IPS DF 6.9 (cell line): ENCODE measurements around the gene ASAP3.

Source experiments
- DNase-seq: peaks from one replicate; pipeline ENCODE4 v3.0.0-alpha.2; 2013; ENCODE audit warnings: low read depth, low spot score
- H3K27ac ChIP-seq: one replicate; pipeline ENCODE4 v1.5.1; 2013; ENCODE audit warnings: low read length, control low read depth
- H3K27me3 ChIP-seq: 2 replicates; pipeline ENCODE4 v1.6.1; 2013; ENCODE audit warnings: mild to moderate bottlenecking, low read length; ENCODE audit not compliant: control insufficient read depth, insufficient read depth
- H3K36me3 ChIP-seq: 2 replicates; pipeline ENCODE4 v1.6.1; 2013; ENCODE audit warnings: low read length; ENCODE audit not compliant: control insufficient read depth, insufficient read depth
- H3K4me1 ChIP-seq: 2 replicates; pipeline ENCODE4 v1.6.1; 2013; ENCODE audit warnings: low read length; ENCODE audit not compliant: control insufficient read depth, insufficient read depth
- H3K4me3 ChIP-seq: 2 replicates; pipeline ENCODE4 v1.5.1; 2013; ENCODE audit warnings: mild to moderate bottlenecking, low read length
- H3K9me3 ChIP-seq: 2 replicates; pipeline ENCODE4 v1.6.1; 2013; ENCODE audit warnings: low read length, inconsistent platforms; ENCODE audit not compliant: control insufficient read depth, insufficient read depth
- WGBS: extraction: QIAGEN DNeasy Blood & Tissue Kit; methylation state at CpG from one replicate; pipeline ENCODE4 v1.1.7; 2013; ENCODE audit warnings: mixed read lengths, missing lambda C conversion rate; ENCODE audit not compliant: insufficient read length, insufficient coverage; 5-methylcytosine and 5-hydroxymethylcytosine counted together

ASAP3 gene

DNA sequence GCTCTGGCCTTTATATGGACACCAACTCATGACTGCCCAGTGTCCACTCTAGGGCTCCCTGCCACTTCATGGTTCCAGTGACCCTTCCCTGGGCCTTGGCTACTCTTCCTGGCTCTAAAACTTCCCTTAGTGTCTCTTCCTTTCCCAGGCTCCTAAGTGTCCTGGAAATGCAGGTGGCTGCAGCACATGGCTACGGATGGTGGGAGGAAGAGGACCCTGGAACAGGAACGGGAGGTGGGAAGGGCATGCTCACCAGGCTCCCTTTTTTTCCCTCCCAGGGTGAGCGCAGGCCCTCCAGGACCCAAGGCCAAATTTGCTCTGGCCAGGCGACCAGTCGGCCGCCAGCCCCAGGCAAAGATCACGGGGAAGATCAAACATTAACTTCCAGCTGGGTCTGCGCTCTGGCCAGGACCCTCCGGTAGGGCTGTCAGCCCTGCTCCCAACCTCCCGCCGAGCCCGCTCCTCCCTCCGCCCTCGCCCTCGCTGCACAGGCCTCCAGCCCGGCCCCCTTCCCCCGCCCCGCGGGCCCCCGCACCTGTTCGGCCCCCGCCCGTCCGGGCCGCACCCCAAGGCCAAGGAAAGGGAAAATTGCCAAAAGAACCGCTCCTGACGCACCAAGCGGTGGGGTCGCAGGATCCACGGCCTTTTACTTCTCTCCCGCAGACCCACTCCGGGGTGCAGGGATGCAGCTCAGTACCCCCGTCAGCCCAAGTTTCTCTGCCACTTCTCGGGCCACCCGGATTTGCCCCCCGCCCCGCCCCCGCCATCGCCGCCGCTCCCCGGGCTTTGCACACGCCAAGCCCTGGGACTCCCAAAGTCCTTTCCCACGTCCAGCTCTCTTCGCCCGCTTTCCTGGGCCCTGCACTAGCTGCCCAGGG is 60.3 kb downstream of the ASAP3 start:
- Histone ChIP-seq H3K4me3 (peak overlapping the region; percentile 31; the same call in 1 of the 2 replicates), H3K36me3 (no peaks in the 10 kb centered on the region), H3K4me1 (peaks cover 2% of the 10 kb centered on the region), H3K9me3 (no peaks in the 10 kb centered on the region), H3K27me3 (peaks cover 65% of the 10 kb centered on the region), H3K27ac (no peak overlapping the region)
- no CpG with 5 or more reads among the region's 46 CpGs for WGBS
- no peak for DNase-seq

GRCh38 chr1:23422941-23423340 is 61.0 kb downstream of the ASAP3 start:
- no peak for DNase-seq
- WGBS: no CpG with 5 or more reads among the region's 6 CpGs
- Histone ChIP-seq H3K4me3 (no peak overlapping the region), H3K4me1 (peaks cover 2% of the 10 kb centered on the region), H3K9me3 (no peaks in the 10 kb centered on the region), H3K36me3 (no peaks in the 10 kb centered on the region), H3K27me3 (peaks cover 71% of the 10 kb centered on the region), H3K27ac (no peak overlapping the region)

GRCh38 chr1:23422241-23422877 is 61.6 kb downstream of the ASAP3 start:
- no peaks in the 10 kb centered on the region for H3K9me3 ChIP-seq
- no peaks in the 10 kb centered on the region for H3K36me3 ChIP-seq
- no peak overlapping the region for H3K27ac ChIP-seq
- no peak for DNase-seq
- H3K4me1 ChIP-seq: peaks cover 2% of the 10 kb centered on the region
- peaks cover 77% of the 10 kb centered on the region for H3K27me3 ChIP-seq
- no peak overlapping the region for H3K4me3 ChIP-seq
- WGBS: no CpG with 5 or more reads among the region's 15 CpGs

- no peak for DNase-seq
- Histone ChIP-seq H3K27me3 (peaks cover 82% of the 10 kb centered on the region), H3K4me3 (no peak overlapping the region), H3K27ac (no peak overlapping the region), H3K4me1 (peaks cover 2% of the 10 kb centered on the region), H3K36me3 (no peaks in the 10 kb centered on the region), H3K9me3 (no peaks in the 10 kb centered on the region)
- WGBS: no CpG with 5 or more reads among the region's 6 CpGs
These were observed 62.2 kb downstream of the ASAP3 start for GRCh38 chr1:23421753-23422240.

- Histone ChIP-seq H3K36me3 (no peaks in the 10 kb centered on the region), H3K27me3 (peaks cover 83% of the 10 kb centered on the region), H3K4me3 (no peak overlapping the region), H3K9me3 (no peaks in the 10 kb centered on the region), H3K4me1 (peaks cover 2% of the 10 kb centered on the region), H3K27ac (no peak overlapping the region)
- no peak for DNase-seq
- no CpG with 5 or more reads among the region's 3 CpGs for WGBS
These were observed 62.6 kb downstream of the ASAP3 start for GRCh38 chr1:23421343-23421742.

GRCh38 chr1:23420778-23421177 is 63.2 kb downstream of the ASAP3 start:
- Histone ChIP-seq H3K9me3 (no peaks in the 10 kb centered on the region), H3K4me3 (no peak overlapping the region), H3K36me3 (no peaks in the 10 kb centered on the region), H3K27me3 (peaks cover 78% of the 10 kb centered on the region), H3K27ac (no peak overlapping the region), H3K4me1 (peaks cover 2% of the 10 kb centered on the region)
- no CpG with 5 or more reads among the region's 3 CpGs for WGBS
- no peak for DNase-seq

- no peak for DNase-seq
- WGBS: no CpG with 5 or more reads among the region's 6 CpGs
- H3K36me3 ChIP-seq: no peaks in the 10 kb centered on the region
These were observed 64.8 kb downstream of the ASAP3 start for GRCh38 chr1:23419180-23419579.

DNA sequence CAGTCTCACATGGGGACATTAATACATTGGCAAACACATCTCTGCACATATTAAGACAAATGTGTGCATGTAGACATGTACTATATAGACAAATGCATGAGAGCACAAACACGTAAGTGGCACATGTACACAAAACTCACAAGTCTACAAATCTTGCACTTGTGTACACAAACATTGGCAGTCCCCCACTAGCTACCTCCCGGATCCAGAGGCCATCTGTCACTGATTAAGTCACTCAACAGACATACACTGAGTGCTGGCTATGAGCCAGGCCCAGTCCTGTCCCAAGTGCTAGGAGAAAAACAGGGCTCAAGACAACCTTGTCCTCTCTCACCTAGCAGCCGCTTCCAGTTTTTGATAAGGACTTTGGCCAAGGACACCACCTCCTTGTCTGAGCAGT is 66.4 kb downstream of the ASAP3 start:
- WGBS: no CpG with 5 or more reads among the region's 3 CpGs
- peaks cover 58% of the 10 kb centered on the region for H3K27me3 ChIP-seq
- DNase-seq: no peak

More at GRCh38 chr1:23419180-23419579, 64.8 kb downstream of the ASAP3 start:
- peaks cover 73% of the 10 kb centered on the region for H3K27me3 ChIP-seq
- H3K27ac ChIP-seq: no peak overlapping the region
- no peaks in the 10 kb centered on the region for H3K9me3 ChIP-seq
- no peak overlapping the region for H3K4me3 ChIP-seq
- H3K4me1 ChIP-seq: peaks cover 2% of the 10 kb centered on the region; the same call in 1 of the 2 replicates

GRCh38 chr1:23416964-23417363 is 67.0 kb downstream of the ASAP3 start:
- Histone ChIP-seq H3K36me3 (no peaks in the 10 kb centered on the region), H3K4me1 (no peaks in the 10 kb centered on the region), H3K27me3 (peaks cover 52% of the 10 kb centered on the region), H3K27ac (no peak overlapping the region), H3K9me3 (no peaks in the 10 kb centered on the region), H3K4me3 (no peak overlapping the region)
- no CpG with 5 or more reads among the region's 4 CpGs for WGBS
- DNase-seq: no peak

More for the DNA sequence above, 66.4 kb downstream of the ASAP3 start:
- Histone ChIP-seq H3K36me3 (no peaks in the 10 kb centered on the region), H3K4me3 (no peak overlapping the region), H3K9me3 (no peaks in the 10 kb centered on the region), H3K4me1 (no peaks in the 10 kb centered on the region), H3K27ac (no peak overlapping the region)

DNA sequence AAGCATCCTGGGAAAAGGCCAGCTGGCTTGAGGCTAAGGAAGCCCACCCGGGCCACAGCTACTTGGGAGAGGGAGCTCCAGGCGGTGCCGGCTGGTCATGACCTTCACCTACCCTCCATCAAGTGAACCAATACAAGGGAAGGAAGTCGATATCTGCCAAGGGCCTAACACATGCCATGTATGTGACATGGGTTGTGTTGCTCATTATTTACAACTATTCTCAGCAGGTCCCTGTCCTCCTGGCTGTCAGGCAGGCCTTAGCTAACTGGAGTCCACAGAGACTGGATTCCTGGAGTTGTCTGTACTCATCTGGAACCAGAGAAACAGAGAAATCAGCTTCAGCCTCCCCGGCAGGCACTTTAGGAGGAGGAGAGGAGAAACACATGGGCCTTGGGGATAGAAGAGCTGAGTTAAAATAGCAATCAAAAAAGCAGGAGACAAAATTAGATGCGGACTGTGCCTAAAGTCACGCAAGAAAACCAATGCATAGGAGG is 75.1 kb downstream of the ASAP3 start:
- DNase-seq: no peak
- Histone ChIP-seq H3K27me3 (peaks cover 20% of the 10 kb centered on the region), H3K4me3 (no peak overlapping the region), H3K36me3 (no peaks in the 10 kb centered on the region), H3K4me1 (no peaks in the 10 kb centered on the region), H3K9me3 (no peaks in the 10 kb centered on the region), H3K27ac (no peak overlapping the region)
- WGBS: no CpG with 5 or more reads among the region's 7 CpGs
